ENCODE measurements around the gene NDUFS8. TPM values are rescaled to one million over a fixed set of nuclear protein-coding genes. Genes with fewer than 3 reads are reported as not detected.
A peak's percentile ranks its signal among the peaks of the same experiment; 100 is the strongest.

NDUFS8 gene
- polyA plus RNA-seq, 3 donors: 62.9 to 141 (median 114) TPM

GRCh38 chr11:68043349-68044144 is 13.1 kb downstream of the NDUFS8 start:
- no peak for TF ChIP-seq CTCF (IDR thresholded peaks at IDR 0.05)
- intact Hi-C loops (cut with micrococcal nuclease): loop anchor here in 1 of 2 donors (5.0 kb wide), 1 partner anchor 36 kb away; no protein-coding TSS in a partner anchor
- no peak overlapping the region for H3K4me3 Mint-ChIP-seq
- H3K9ac ChIP-seq (ENCODE audit: insufficient read depth, low read length, poor library complexity, severe bottlenecking): no peak overlapping the region
- no peaks in the 10 kb centered on the region for H3K27me3 ChIP-seq (ENCODE audit: control insufficient read depth in 2 of 2, insufficient read depth in 2 of 2, low read length in 2 of 2)
- peaks cover 74 to 75% of the 10 kb centered on the region in 2 donors for H3K36me3 ChIP-seq (replicated peaks in 1 of 2; ENCODE audit: control insufficient read depth in 1 of 2, insufficient read depth in 2 of 2, low read length in 2 of 2)
- no peak overlapping the region for H3K27ac Mint-ChIP-seq
- H3K79me2 ChIP-seq (ENCODE audit: insufficient read depth, low read length): peaks cover 79% of the 10 kb centered on the region
- H3K4me2 ChIP-seq (replicated peaks; ENCODE audit: extremely low read depth, low read length, poor library complexity, severe bottlenecking): no peak overlapping the region
- peaks cover 7% of the 10 kb centered on the region for H3K4me1 Mint-ChIP-seq
- H3K9me3 Mint-ChIP-seq: peaks cover 0 to 3% (median 0%) of the 10 kb centered on the region in 7 donors
- peaks cover 94% of the 10 kb centered on the region for H4K20me1 ChIP-seq (ENCODE audit: insufficient read depth, low read length)
- no peaks in the 10 kb centered on the region for H3K9me3 ChIP-seq (replicated peaks in 1 of 2; ENCODE audit: control insufficient read depth in 1 of 2, insufficient read depth in 1 of 2, low read length in 2 of 2)
- H3K27ac ChIP-seq (ENCODE audit: low read depth in 1 of 2, low read length in 2 of 2): no peak overlapping the region
- 88% methylated on average over 26 of the region's 36 CpGs for WGBS (ENCODE audit: insufficient coverage)
- H2AFZ ChIP-seq (ENCODE audit: insufficient read depth, low read depth, low read length, poor library complexity, severe bottlenecking): no peak overlapping the region
- no peak overlapping the region for H3K4me3 ChIP-seq (replicated peaks in 1 of 3; ENCODE audit: low read depth in 2 of 3, low read length in 3 of 3)
- H3K4me1 ChIP-seq (ENCODE audit: control insufficient read depth in 1 of 2, insufficient read depth in 2 of 2, low read length in 2 of 2): peaks cover 16 to 34% of the 10 kb centered on the region in 2 donors
- peaks cover 0 to 2% (median 0%) of the 10 kb centered on the region in 3 donors for H3K27me3 Mint-ChIP-seq (ENCODE audit: low read depth in 3 of 3)
- H3K36me3 Mint-ChIP-seq: peaks cover 40 to 59% of the 10 kb centered on the region in 2 donors
- DNase-seq: peak in 1 of 3 donors; percentile 32

- Histone ChIP-seq H4K20me1 (ENCODE audit: insufficient read depth, low read length) (peaks cover 97% of the 10 kb centered on the region), H3K9ac (ENCODE audit: insufficient read depth, low read length, poor library complexity, severe bottlenecking) (no peak overlapping the region), H3K36me3 (replicated peaks in 1 of 2; ENCODE audit: control insufficient read depth in 1 of 2, insufficient read depth in 2 of 2, low read length in 2 of 2) (peaks cover 81 to 82% of the 10 kb centered on the region in 2 donors), H3K27me3 (ENCODE audit: control insufficient read depth in 2 of 2, insufficient read depth in 2 of 2, low read length in 2 of 2) (no peaks in the 10 kb centered on the region), H3K4me2 (replicated peaks; ENCODE audit: extremely low read depth, low read length, poor library complexity, severe bottlenecking) (no peak overlapping the region), H2AFZ (ENCODE audit: insufficient read depth, low read depth, low read length, poor library complexity, severe bottlenecking) (no peak overlapping the region), H3K79me2 (ENCODE audit: insufficient read depth, low read length) (peaks cover 71% of the 10 kb centered on the region), H3K27ac (ENCODE audit: low read depth in 1 of 2, low read length in 2 of 2) (no peak overlapping the region), H3K4me3 (replicated peaks in 1 of 3; ENCODE audit: low read depth in 2 of 3, low read length in 3 of 3) (no peak overlapping the region), H3K4me1 (ENCODE audit: control insufficient read depth in 1 of 2, insufficient read depth in 2 of 2, low read length in 2 of 2) (peaks cover 14 to 31% of the 10 kb centered on the region in 2 donors), H3K9me3 (replicated peaks in 1 of 2; ENCODE audit: control insufficient read depth in 1 of 2, insufficient read depth in 1 of 2, low read length in 2 of 2) (no peaks in the 10 kb centered on the region)
- Mint-ChIP-seq H3K36me3 (peaks cover 47 to 67% of the 10 kb centered on the region in 2 donors), H3K9me3 (peaks cover 0 to 3% (median 0%) of the 10 kb centered on the region in 7 donors), H3K4me3 (no peak overlapping the region), H3K27me3 (ENCODE audit: low read depth in 3 of 3) (peaks cover 0 to 2% (median 0%) of the 10 kb centered on the region in 3 donors), H3K27ac (no peak overlapping the region), H3K4me1 (peaks cover 6% of the 10 kb centered on the region)
- TF ChIP-seq CTCF (IDR thresholded peaks at IDR 0.05): no peak
- DNase-seq: no peak
- 98% methylated on average over 24 of the region's 24 CpGs for WGBS (ENCODE audit: insufficient coverage)
- intact Hi-C loops (cut with micrococcal nuclease): loop anchor here in 1 of 2 donors (5.0 kb wide), 1 partner anchor 37 kb away; no protein-coding TSS in a partner anchor
These were observed 13.8 kb downstream of the NDUFS8 start for GRCh38 chr11:68044145-68044813.
